Right renal pelvis (tissue), 4 donors: Measurements from ENCODE around the gene TNFRSF12A. TPM values are rescaled to one million over a fixed set of nuclear protein-coding genes. Genes with fewer than 3 reads are reported as not detected.

Experiments
- DNase-seq, 4 donors: peaks; one replicate each; pipeline ENCODE4 v3.0.0-alpha.2; 2013; ENCODE audit warnings: low read depth in 4 of 4, low spot score in 3 of 4, missing footprints in 1 of 4
- polyA plus RNA-seq, 4 donors: library from polyadenylated mRNA; unstranded; fragments of 120-200 nt; gene quantifications; one replicate each; pipeline ENCODE4 v1.2.1, GENCODE V29; 2013; ENCODE audit not compliant: insufficient read length in 4 of 4

TNFRSF12A gene
- polyA plus RNA-seq: 10 to 100 TPM in 3 of 4 donors, 1 to 10 TPM in 1; 7.5 to 18.2 (median 13.0) TPM

DNA sequence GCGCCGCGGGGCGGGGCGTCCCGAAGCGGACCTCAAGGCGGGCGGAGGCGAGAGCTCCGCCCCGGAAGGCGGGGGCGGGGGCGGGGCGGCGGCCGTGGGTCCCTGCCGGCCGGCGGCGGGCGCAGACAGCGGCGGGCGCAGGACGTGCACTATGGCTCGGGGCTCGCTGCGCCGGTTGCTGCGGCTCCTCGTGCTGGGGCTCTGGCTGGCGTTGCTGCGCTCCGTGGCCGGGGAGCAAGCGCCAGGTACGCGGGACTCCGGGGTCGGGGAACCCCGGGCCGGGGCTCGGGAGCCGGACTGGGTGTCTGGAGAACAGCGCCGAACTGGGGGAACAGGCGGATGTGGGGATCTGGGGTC is at the start of gene TNFRSF12A:
Gene TNFRSF12A, plus strand, starts transcription at position 122 of the 357 bp plus-strand sequence. Its CDS starts 30 bp downstream, at position 152.
- DNase-seq: no peak

GRCh38 chr16:2970563-2970962 is 49.6 kb upstream of the TNFRSF12A start:
- DNase-seq: no peak

GRCh38 chr16:2971134-2971984 is 48.8 kb upstream of the TNFRSF12A start:
- DNase-seq: no peak

DNA sequence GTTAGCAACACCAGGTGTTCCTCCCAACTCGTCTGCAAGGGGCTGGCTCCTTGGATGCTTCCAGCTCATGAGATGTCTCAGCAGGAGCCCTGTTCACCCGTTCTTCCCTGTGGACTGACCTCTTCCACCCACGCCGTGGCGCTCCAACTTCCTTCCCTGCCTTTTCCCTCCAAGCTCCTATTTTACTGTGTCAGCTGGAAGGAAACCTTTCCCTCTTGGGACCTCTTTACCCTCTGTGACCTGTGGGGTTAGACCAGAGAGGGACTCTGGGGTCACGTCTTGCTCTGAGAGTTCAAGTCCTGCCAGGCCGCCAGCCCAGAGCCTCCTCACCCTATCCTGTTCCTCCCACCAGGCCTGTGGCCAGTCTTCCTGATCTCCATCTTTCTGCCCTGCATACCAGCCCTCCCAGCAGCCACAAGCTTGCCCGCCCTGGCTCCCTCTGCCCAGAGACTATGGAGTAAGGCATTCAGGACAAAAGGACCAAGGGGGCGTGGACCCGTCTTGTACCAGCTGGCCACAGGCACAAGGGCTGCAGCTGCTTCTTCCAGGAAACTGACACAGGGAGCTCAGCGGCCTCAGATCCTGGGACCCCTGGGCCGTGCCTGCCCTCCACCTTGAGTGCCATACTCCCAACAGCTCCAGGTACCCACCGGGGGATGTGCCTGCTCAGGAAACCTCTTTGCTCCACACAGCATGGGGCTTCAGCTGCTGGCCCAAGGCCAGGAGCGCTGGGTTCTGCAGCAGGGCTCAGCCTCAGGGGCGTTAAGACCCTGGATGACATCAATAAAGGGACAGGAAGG is 48.0 kb upstream of the TNFRSF12A start:
- DNase-seq: no peak

DNA sequence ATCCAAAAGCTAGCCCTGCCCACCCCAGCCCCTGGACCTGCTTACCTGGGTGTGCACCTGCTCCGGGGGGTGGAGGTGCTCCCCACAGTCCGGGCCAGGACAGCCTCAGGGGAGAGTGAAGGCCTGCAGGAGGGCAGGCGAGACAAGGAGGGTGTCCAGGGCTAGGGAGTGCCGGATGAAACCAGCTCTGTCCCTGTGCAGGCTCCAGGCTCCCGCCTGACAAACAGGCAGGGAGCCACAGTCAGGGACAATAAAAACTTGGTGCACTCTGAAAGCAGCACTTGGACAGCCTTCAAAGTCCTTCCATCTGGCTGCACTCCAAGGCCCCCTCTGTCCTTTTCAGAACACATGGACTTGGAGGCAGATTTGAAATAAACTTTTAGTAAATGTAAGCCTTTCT is 47.1 kb upstream of the TNFRSF12A start:
- no peak for DNase-seq

DNA sequence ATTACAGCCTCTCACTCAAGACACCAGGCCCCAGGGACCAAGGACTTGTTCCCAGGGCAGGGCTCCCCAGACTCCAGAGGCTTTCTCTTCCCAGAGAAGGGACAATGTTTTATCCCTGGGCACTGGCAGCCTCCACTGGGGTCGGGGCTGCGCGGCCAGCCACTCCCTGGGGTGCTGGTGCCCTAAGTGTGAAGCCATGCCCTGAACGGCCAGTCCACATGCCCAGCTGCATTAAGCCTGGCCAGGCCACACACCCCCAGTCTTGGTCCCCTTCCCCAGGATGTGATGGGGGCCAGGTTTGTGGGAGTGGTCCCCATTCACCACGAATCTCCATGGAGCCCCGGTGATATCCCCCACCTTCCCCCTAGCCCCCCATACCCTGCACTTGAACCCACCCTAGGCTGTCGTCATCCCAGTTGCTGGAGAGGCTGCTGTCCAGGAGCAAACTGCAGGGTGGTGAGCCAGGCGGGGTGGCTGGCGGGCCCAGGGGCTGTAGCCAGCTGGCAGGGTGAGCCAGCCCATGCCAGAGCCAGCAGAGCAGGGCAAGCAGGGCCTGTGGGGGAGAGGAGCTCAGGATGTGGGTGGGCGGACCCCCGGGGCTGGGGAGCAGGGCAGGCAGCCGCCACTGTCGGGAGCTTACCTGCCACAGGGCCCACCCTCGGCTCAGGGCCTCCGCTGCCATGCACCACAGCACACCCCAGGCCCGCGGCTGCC is 46.4 kb upstream of the TNFRSF12A start:
- DNase-seq: no peak

- DNase-seq: no peak
Measured at GRCh38 chr16:2974319-2975056, 45.7 kb upstream of the TNFRSF12A start.

GRCh38 chr16:2975161-2975795 is 44.9 kb upstream of the TNFRSF12A start:
- DNase-seq: no peak

DNA sequence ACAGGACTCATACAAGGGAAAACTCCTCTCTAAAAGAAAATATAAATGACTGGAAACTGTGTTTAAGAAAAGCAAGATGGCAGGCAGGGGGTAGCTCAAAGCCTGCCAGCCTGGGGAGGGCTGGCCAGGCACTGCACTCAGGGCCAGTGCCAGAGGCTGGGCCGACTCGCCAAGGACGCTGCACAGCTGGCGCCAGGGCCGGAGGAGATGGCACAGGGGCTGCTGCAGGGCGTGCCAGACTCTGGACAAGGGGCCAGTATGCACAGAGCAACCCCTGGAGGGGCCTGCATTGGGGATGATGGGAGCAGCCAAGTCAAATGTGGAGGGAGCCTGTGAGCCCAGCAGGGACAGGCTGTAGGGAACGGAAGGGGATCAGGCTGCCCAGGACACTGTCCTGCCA is 44.0 kb upstream of the TNFRSF12A start:
- DNase-seq: no peak

- DNase-seq: no peak
Measured at GRCh38 chr16:2976673-2977072, 43.5 kb upstream of the TNFRSF12A start.

GRCh38 chr16:2977440-2977839 is 42.7 kb upstream of the TNFRSF12A start:
- DNase-seq: no peak

DNA sequence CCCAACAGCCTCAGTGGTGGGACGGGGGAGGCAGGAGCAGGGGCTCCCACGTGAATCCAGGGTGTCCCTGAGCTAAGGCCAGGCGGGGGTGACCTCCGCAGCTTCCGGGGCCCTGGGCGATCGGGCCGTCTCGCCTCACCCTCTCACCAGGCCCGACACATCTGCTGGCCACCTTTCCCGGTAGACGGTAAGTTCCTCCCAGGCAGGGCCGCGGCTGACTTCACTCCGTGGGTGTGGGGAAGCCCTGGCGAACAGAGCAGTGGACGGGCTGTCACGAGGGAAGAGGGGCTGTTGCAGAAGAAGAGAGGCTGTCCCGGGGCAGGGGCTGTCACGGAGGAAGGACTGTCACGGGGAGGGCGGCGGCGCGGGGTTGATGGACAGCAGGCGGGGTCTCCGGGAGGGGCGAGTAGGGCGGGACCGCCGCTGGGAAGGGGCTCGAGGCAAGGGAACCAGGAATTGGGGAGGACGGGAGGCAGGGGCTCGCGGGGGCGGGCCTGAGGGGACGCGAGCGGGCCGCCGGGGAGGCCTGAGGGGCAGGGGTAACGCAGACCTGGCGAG is 40.4 kb upstream of the TNFRSF12A start:
- DNase-seq: no peak

DNA sequence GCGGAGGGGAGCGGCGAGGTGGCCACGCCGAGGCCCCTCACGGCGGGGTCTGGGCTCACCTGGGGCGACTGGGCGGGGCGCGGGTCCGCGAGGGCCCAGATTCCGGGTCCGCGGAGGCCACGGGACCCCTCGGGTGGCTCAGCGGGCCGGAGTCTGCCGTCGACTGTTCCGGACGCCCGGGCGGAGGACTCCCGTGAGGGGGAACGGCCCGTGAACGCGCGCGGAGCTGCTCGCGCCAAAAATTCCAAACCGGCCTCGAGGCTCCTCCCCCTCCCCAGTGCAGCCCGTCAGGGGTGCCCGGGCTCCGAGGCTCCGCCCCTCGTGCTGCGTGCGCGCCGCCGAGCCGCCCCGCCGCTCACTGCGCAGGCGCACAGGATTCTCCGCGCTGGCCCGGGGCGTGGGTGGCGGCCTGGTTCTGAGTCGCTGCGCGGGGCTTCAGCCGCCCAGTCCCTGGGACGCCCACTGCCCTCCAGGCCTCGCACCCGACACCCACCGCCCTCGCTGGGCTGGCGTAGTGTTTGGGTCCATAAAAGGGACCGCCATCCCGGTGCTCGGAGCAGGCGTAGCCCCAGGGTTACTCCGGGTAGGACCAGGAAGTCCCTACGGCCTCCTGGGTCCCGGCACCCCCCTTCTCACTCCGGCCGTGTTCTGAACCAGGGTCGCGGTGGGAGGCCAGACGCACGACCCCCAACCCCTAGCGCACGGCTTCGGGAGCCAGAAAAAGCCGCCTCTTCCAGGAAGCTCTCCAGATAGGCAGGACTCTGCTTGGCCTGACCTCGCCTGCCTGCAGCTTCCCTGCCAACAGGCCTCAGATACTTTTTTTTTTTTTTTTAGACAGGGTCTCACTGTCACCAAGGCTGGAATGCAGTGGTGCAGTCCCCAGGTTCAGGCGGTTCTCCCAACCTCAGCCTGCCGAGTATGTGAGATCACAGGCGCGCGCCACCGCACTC is 39.7 kb upstream of the TNFRSF12A start, which contains the start of gene PKMYT1:
Gene PKMYT1, minus strand, starts transcription at position 220 of the 950 bp plus-strand sequence. CDS start 789 bp downstream, outside the sequence.
- peak; percentile 78 to 87 (median 79) for DNase-seq

DNA sequence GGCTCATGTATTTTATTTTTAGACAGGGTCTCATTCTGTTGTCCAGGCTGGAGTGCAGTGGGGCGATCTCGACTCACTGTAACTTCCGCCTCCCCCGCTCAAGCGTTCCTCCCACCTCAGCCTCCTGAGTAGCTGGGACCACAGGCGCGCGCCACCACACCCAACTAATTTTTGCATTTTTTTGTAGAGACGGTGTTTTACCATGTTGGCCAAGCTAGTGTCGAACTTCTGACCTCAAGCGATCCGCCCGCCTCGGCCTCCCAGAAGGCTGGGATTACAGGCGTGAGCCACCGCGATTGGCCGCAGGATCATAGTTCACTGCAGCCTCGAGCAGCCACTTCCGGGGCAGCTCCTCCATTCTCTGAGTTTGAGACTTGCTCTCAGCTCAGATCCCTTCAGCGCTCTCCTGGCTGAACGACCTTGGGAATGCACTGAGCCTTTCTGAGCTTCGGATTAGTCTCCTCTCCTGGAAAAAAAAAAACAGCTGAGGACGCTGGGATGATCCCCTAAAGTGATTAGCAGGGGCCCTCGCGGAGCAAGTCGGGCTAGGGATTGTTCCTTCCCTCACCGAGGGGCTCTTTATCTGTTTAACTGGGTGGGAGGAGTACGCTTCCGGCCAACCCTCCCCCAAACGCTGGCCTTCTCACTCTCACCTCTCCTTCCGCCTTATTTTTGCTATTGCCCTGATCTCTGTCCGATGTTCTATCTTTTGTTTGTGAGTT is 38.8 kb upstream of the TNFRSF12A start:
- DNase-seq: no peak

GRCh38 chr16:2981899-2982250 is 38.3 kb upstream of the TNFRSF12A start:
- no peak for DNase-seq

GRCh38 chr16:2982402-2982801 is 37.8 kb upstream of the TNFRSF12A start:
- DNase-seq: no peak

GRCh38 chr16:2983706-2984136 is 36.4 kb upstream of the TNFRSF12A start:
- peak in 2 of 4 donors; percentile 70 to 71 for DNase-seq

DNA sequence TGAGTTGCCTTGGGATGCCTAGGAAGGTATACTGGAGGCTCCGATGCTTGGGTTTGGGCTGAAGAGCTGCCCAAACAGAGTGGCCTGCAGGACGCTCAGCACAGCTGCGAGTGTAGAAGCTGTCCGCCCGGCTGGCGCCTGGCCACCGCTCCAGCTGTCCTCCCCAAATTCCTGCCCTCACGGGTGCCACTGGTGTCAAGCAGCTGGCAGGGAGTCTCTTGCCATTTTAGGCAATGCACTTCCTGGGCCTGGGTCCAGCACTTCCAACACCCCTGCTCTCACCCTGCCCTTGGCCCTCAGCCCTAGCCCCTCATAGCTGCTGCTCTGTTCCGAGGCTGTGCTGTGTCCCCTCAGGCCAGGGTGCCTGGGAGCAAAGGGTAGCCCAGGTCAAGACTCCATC is 34.7 kb upstream of the TNFRSF12A start:
- DNase-seq: no peak
